MM.1S (cell line): Measurements from ENCODE around the gene ID1.
A peak's percentile ranks its signal among the peaks of the same experiment; 100 is the strongest.

ENCODE experiments used
- DNase-seq: peaks from one replicate; pipeline ENCODE4 v3.0.0-alpha.2; 2015
- H2AFZ ChIP-seq: fragments of 300-600 bp; sonication (generic); 2 replicates; pipeline ENCODE4 v1.6.0; 2016; ENCODE audit warnings: antibody characterized with exemption, low read length
- H3F3A ChIP-seq: fragments of 300-600 bp; sonication (generic); 2 replicates; pipeline ENCODE4 v1.6.1; 2016; ENCODE audit warnings: mild to moderate bottlenecking, antibody characterized with exemption, low read length, moderate library complexity, mixed read lengths; ENCODE audit not compliant: insufficient read depth
- H3K27ac ChIP-seq: fragments of 300-600 bp; sonication (generic); 2 replicates; pipeline ENCODE4 v1.5.1; 2016; ENCODE audit warnings: mild to moderate bottlenecking, low read length
- H3K27me3 ChIP-seq: fragments of 300-600 bp; sonication (generic); replicated peaks from 2 replicates; pipeline ENCODE4 v1.6.0; 2016; ENCODE audit warnings: low read length; ENCODE audit not compliant: insufficient read depth
- H3K36me3 ChIP-seq: fragments of 300-600 bp; sonication (generic); replicated peaks from 2 replicates; pipeline ENCODE4 v1.6.1; 2016; ENCODE audit warnings: mild to moderate bottlenecking, low read length, mixed read lengths; ENCODE audit not compliant: insufficient read depth
- H3K4me1 ChIP-seq: fragments of 300-600 bp; sonication (generic); 2 replicates; pipeline ENCODE4 v1.6.1; 2016; ENCODE audit warnings: low read length, mixed read lengths
- H3K4me2 ChIP-seq: fragments of 300-600 bp; sonication (generic); 2 replicates; pipeline ENCODE4 v1.6.0; 2016; ENCODE audit warnings: low read depth, low read length
- H3K4me3 ChIP-seq: fragments of 300-600 bp; sonication (generic); 2 replicates; pipeline ENCODE4 v1.5.1; 2016; ENCODE audit warnings: low read length, mixed read lengths
- H3K79me2 ChIP-seq: fragments of 300-600 bp; sonication (generic); 2 replicates; pipeline ENCODE4 v1.6.1; 2016; ENCODE audit warnings: mixed run types, low read length, mixed read lengths
- H3K9ac ChIP-seq: fragments of 300-600 bp; sonication (generic); 2 replicates; pipeline ENCODE4 v1.6.1; 2016; ENCODE audit warnings: low read length, mixed read lengths
- H3K9me2 ChIP-seq: fragments of 300-600 bp; sonication (generic); replicated peaks from 2 replicates; pipeline ENCODE4 v1.6.1; 2016; ENCODE audit warnings: mild to moderate bottlenecking, low read length, mixed read lengths; ENCODE audit not compliant: insufficient read depth
- H3K9me3 ChIP-seq: fragments of 300-600 bp; sonication (generic); replicated peaks from 2 replicates; pipeline ENCODE4 v1.6.1; 2016; ENCODE audit warnings: mild to moderate bottlenecking, low read length, mixed read lengths; ENCODE audit not compliant: insufficient read depth
- H4K20me1 ChIP-seq: fragments of 300-600 bp; sonication (generic); 2 replicates; pipeline ENCODE4 v1.6.1; 2016; ENCODE audit warnings: mild to moderate bottlenecking, low read length, moderate library complexity, mixed read lengths; ENCODE audit not compliant: insufficient read depth
- EZH2 ChIP-seq: fragments of 300-600 bp; sonication (generic); optimal IDR thresholded peaks from 2 replicates; pipeline ENCODE3; 2017; ENCODE audit warnings: low read depth, mild to moderate bottlenecking, antibody characterized with exemption, low read length, mixed read lengths
- EZH2phosphoT487 ChIP-seq: fragments of 300-600 bp; sonication (generic); IDR thresholded peaks from 2 replicates; pipeline ENCODE4 v1.6.1; 2018; ENCODE audit warnings: antibody characterized with exemption, low read length
- TF ChIP-seq, protein P1 (sequence below): fragments of 300-600 bp; sonication (generic); IDR thresholded peaks from 2 replicates; pipeline ENCODE4 v1.5.1; 2016; ENCODE audit warnings: antibody characterized with exemption, low read length, mixed read lengths

ID1 gene

DNA sequence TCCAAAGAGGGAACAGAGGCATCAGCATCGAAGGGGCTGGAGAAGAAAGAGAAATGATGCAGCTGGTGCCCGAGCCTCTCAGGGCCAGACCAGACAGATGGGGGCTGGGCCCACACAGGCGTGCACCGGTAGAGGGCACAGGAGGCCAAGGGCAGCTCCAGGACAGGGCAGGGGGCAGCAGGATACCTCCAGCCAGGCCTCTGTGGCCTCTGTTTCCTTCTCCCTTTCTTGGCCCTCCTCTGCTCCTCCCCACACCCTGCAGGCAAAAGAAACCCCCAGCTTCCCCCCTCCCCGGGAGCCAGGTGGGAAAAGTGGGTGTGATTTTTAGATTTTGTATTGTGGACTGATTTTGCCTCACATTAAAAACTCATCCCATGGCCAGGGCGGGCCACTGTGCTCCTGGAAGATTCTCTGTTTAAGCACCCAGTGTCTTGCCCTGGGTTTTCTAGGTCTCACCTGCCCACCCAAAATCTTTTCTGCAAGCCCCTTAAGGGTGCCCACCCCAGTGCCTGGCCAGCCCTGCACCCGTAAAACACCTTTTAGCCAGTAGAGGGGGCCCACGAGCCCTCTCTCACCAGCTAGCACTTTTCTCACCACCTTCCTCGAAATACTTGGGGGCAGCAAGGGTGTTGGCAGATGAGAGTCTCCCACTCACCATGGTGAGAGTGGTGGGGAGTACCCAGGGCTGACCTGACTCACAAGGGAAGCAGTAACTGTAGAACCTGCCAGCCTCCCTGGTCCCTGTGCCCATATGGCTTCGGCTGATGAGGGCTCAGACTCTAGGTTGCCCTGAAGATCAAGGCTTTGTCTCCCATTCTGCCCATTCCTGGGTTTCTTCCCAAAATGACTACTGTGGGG lies 35.7 kb upstream of the ID1 start:
- Histone ChIP-seq H3K4me1 (peaks cover 51% of the 10 kb centered on the region), H3K27me3 (no peaks in the 10 kb centered on the region), H3K4me3 (no peak overlapping the region), H2AFZ (no peak overlapping the region), H3K9ac (no peak overlapping the region), H3K9me3 (no peaks in the 10 kb centered on the region), H4K20me1 (no peaks in the 10 kb centered on the region), H3F3A (peaks cover 55% of the 10 kb centered on the region), H3K9me2 (no peaks in the 10 kb centered on the region), H3K27ac (peak overlapping the region; percentile 13; the same call in 1 of the 2 replicates), H3K4me2 (no peak overlapping the region), H3K36me3 (no peaks in the 10 kb centered on the region; the same call in 1 of the 2 replicates), H3K79me2 (peaks cover 6% of the 10 kb centered on the region; the same call in 1 of the 2 replicates)
- TF ChIP-seq EZH2 (no peak), EZH2phosphoT487 (no peak)
- TF ChIP-seq, protein P1, sequence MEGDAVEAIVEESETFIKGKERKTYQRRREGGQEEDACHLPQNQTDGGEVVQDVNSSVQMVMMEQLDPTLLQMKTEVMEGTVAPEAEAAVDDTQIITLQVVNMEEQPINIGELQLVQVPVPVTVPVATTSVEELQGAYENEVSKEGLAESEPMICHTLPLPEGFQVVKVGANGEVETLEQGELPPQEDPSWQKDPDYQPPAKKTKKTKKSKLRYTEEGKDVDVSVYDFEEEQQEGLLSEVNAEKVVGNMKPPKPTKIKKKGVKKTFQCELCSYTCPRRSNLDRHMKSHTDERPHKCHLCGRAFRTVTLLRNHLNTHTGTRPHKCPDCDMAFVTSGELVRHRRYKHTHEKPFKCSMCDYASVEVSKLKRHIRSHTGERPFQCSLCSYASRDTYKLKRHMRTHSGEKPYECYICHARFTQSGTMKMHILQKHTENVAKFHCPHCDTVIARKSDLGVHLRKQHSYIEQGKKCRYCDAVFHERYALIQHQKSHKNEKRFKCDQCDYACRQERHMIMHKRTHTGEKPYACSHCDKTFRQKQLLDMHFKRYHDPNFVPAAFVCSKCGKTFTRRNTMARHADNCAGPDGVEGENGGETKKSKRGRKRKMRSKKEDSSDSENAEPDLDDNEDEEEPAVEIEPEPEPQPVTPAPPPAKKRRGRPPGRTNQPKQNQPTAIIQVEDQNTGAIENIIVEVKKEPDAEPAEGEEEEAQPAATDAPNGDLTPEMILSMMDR, result peak; percentile 90
- peak; percentile 38 for DNase-seq

DNA sequence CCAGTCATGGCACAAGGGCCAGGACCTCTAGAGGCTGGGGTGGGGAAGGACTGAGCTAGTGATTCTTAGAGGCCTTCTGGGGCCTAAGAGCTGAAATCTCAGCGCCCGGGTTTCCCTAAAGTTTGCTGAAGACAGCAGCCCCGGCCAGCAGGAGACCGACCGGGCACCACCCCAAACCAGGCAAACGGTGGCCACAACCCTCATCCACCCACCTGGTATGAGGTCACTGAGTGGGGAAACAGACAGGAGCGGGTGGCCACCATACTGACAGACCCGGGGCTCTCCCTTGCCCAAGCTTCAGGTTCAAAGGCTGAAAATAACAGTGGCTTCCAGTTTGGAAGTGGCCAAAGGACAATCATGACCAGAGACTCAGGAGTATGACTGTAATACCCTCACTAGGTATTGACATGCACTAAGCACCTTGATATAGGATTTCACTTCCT lies 35.0 kb upstream of the ID1 start:
- Histone ChIP-seq H3K36me3 (no peaks in the 10 kb centered on the region; the same call in 1 of the 2 replicates), H2AFZ (no peak overlapping the region), H3K9ac (no peak overlapping the region), H3K27ac (no peak overlapping the region), H4K20me1 (no peaks in the 10 kb centered on the region), H3F3A (peaks cover 54% of the 10 kb centered on the region), H3K4me1 (peaks cover 51% of the 10 kb centered on the region), H3K9me2 (no peaks in the 10 kb centered on the region), H3K4me3 (no peak overlapping the region), H3K79me2 (peaks cover 6% of the 10 kb centered on the region; the same call in 1 of the 2 replicates), H3K27me3 (no peaks in the 10 kb centered on the region), H3K9me3 (no peaks in the 10 kb centered on the region), H3K4me2 (no peak overlapping the region)
- DNase-seq, result no peak
- TF ChIP-seq EZH2phosphoT487, result no peak
- no peak for TF ChIP-seq EZH2

DNA sequence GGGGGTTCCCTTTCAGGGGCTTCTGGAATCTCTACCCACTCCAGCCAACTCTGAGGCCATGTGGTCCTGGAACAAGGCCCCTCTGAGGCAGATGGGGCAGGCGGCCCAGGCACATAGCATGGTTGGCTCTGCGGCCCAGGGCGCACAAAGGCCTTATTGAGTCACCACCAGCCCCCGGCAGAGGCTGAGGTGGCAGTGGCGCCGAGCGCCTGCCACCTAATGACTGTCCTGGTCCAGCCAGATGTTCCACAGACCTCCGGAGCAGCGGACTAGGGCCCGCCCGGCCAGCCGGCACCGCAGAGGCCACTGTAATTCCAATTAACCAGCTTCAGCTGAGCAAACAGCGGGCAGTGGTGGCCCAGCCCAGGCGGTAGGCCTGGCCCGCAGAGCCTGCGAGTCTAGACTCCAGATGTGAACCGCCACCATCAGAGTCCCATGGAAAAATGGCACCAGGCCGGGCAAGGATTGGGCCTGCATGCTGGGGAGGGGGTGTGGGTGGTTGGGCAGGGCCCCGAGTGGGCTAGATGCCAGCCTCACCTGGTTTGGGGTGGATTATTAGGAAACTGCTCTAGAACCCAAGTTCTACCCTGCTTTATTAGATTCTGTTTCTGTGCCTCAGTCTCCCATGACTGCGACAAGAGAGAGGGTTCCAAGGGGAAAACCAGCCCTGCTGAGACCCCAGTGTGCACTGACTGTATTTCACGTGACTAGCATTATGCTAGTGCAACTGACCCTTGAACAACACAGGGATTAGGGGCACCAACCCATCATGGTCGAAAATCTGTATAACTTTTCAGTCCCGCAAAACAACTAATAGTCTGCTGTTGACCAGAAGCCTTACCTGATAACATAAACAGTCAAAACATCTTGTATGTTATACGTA lies 34.1 kb upstream of the ID1 start:
- Histone ChIP-seq H3K4me3 (no peak overlapping the region), H4K20me1 (no peaks in the 10 kb centered on the region), H3K79me2 (peaks cover 6% of the 10 kb centered on the region; the same call in 1 of the 2 replicates), H3K36me3 (no peaks in the 10 kb centered on the region; the same call in 1 of the 2 replicates), H3F3A (peaks cover 47% of the 10 kb centered on the region), H3K27me3 (no peaks in the 10 kb centered on the region), H3K4me2 (peak overlapping the region; percentile 5; the same call in 1 of the 2 replicates), H3K9me2 (no peaks in the 10 kb centered on the region), H3K9me3 (no peaks in the 10 kb centered on the region), H3K4me1 (peaks cover 45% of the 10 kb centered on the region), H2AFZ (no peak overlapping the region), H3K27ac (peak overlapping the region; percentile 16; the same call in 1 of the 2 replicates), H3K9ac (no peak overlapping the region)
- DNase-seq, result no peak
- TF ChIP-seq EZH2phosphoT487 (no peak), EZH2 (no peak)
- TF ChIP-seq, protein P1, result no peak
